Measurements from ENCODE around the gene SOSTDC1.

DNA sequence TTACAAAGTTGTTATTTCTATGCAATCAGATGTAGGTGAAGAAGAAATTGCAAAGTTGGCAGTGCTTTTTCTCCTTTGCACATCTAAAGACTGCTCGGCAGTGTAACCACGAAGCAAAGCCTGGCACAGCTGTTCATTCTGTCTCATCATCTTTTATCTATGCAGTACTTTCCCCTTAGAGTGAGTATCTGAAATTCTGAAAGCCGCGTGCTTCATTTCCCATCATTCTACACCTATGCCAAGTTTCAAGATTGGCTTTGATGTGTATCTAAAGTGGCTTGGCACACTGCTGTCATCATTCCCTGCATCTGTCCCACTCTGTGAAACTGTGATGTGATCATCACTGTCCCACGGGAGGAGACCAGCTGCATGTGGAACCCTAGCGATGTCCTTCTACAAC, 15.2 kb downstream of the SOSTDC1 start:
- no peak for TF ChIP-seq POLR2A (IDR thresholded peaks at IDR 0.05; ENCODE audit: low read length)
- TF ChIP-seq GATA1 (IDR thresholded peaks at IDR 0.05; ENCODE audit: low read depth, low read length), result no peak
